SK-N-SH treated with all-trans-retinoic acid at 6 μM for 48 hours (cell line): ENCODE measurements around the gene STK4.

Experiments
- ATAC-seq: fragments of 200-7000 bp; cut with Tn5 transposase; 3 replicates; pipeline ENCODE4 v1.9.1; 2020; ENCODE audit warnings: mild to moderate bottlenecking, moderate library complexity
- BACH2 ChIP-seq: fragments of 250-450 bp; sonication (Bioruptor Pico); IDR thresholded peaks from 2 replicates; pipeline ENCODE4 v1.9.0; 2021; ENCODE audit warnings: mild to moderate bottlenecking, borderline replicate concordance
- CREB5 ChIP-seq: fragments of 250-450 bp; sonication (Bioruptor Pico); IDR thresholded peaks from 2 replicates; pipeline ENCODE4 v1.5.1; 2020; ENCODE audit warnings: low read depth, mild to moderate bottlenecking, moderate library complexity
- CSDC2 ChIP-seq: fragments of 250-450 bp; sonication (Bioruptor Pico); IDR thresholded peaks from 2 replicates; pipeline ENCODE4 v1.5.0; 2020; ENCODE audit warnings: mild to moderate bottlenecking, moderate library complexity
- CSRNP3 ChIP-seq: fragments of 250-450 bp; sonication (Bioruptor Pico); IDR thresholded peaks from 2 replicates; pipeline ENCODE4 v1.5.1; 2021; ENCODE audit warnings: mild to moderate bottlenecking, moderate library complexity
- ESRRG ChIP-seq: fragments of 250-450 bp; sonication (Bioruptor Pico); IDR thresholded peaks from 2 replicates; pipeline ENCODE4 v1.6.1; 2021; ENCODE audit warnings: mild to moderate bottlenecking
- GLIS3 ChIP-seq: fragments of 250-450 bp; sonication (Bioruptor Pico); IDR thresholded peaks from 2 replicates; pipeline ENCODE4 v1.5.0; 2020; ENCODE audit warnings: mild to moderate bottlenecking, moderate library complexity
- ISL1 ChIP-seq: fragments of 250-450 bp; sonication (Bioruptor Pico); IDR thresholded peaks from 2 replicates; pipeline ENCODE4 v2.1.2; 2022; ENCODE audit warnings: mild to moderate bottlenecking, moderate library complexity
- OSR1 ChIP-seq: fragments of 250-450 bp; sonication (Bioruptor Pico); IDR thresholded peaks from 2 replicates; pipeline ENCODE4 v1.8.0; 2022; ENCODE audit warnings: moderate library complexity, mild to moderate bottlenecking, inconsistent platforms
- PATZ1 ChIP-seq: fragments of 250-450 bp; sonication (Bioruptor Pico); IDR thresholded peaks from 2 replicates; pipeline ENCODE4 v1.8.0; 2020; ENCODE audit warnings: mild to moderate bottlenecking, moderate library complexity, borderline replicate concordance
- PPARA ChIP-seq: fragments of 250-450 bp; sonication (Bioruptor Pico); IDR thresholded peaks from 2 replicates; pipeline ENCODE4 v1.5.0; 2020; ENCODE audit warnings: mild to moderate bottlenecking, borderline replicate concordance
- RARB ChIP-seq: fragments of 250-450 bp; sonication (Bioruptor Pico); IDR thresholded peaks from 2 replicates; pipeline ENCODE4 v1.8.0; 2021; ENCODE audit warnings: mild to moderate bottlenecking, moderate library complexity
- SNAI2 ChIP-seq: fragments of 250-450 bp; sonication (Bioruptor Pico); IDR thresholded peaks from 2 replicates; pipeline ENCODE4 v1.5.0; 2020; ENCODE audit warnings: mild to moderate bottlenecking, moderate library complexity
- TCF4 ChIP-seq: fragments of 250-450 bp; sonication (Bioruptor Pico); IDR thresholded peaks from 2 replicates; pipeline ENCODE4 v1.8.0; 2021; ENCODE audit warnings: mild to moderate bottlenecking, moderate library complexity, borderline replicate concordance
- TOX ChIP-seq: fragments of 250-450 bp; sonication (Bioruptor Pico); IDR thresholded peaks from 2 replicates; pipeline ENCODE4 v1.8.0; 2021; ENCODE audit warnings: mild to moderate bottlenecking, moderate library complexity, borderline replicate concordance
- TSHZ2 ChIP-seq: fragments of 250-450 bp; sonication (Bioruptor Pico); IDR thresholded peaks from 2 replicates; pipeline ENCODE4 v1.5.0; 2020; ENCODE audit warnings: mild to moderate bottlenecking, moderate library complexity
- ZFP3 ChIP-seq: fragments of 250-450 bp; sonication (Bioruptor Pico); IDR thresholded peaks from 2 replicates; pipeline ENCODE4 v1.5.0; 2020; ENCODE audit warnings: mild to moderate bottlenecking, moderate library complexity
- ZNF565 ChIP-seq: fragments of 450-650 bp; formaldehyde crosslinking; conservative IDR thresholded peaks from 2 replicates; pipeline ENCODE4 v1.5.0; 2020; ENCODE audit warnings: low read depth, mild to moderate bottlenecking, moderate library complexity
- ZNF70 ChIP-seq: fragments of 450-650 bp; formaldehyde crosslinking; IDR thresholded peaks from 2 replicates; pipeline ENCODE4 v1.5.0; 2020; ENCODE audit warnings: mild to moderate bottlenecking, moderate library complexity
- ZNF8 ChIP-seq: fragments of 450-650 bp; formaldehyde crosslinking; IDR thresholded peaks from 2 replicates; pipeline ENCODE4 v1.5.0; 2020; ENCODE audit warnings: mild to moderate bottlenecking, moderate library complexity

The STK4 gene

GRCh38 chr20:45014671-45015415 lies 48.5 kb downstream of the STK4 start (continued):
- TF ChIP-seq OSR1 (CRISPR knock-in tag): no peak
- TF ChIP-seq TSHZ2 (CRISPR knock-in tag): no peak
- no peak for TF ChIP-seq TOX (CRISPR knock-in tag)
- 0 out of 2 replicates have a peak, but pooled peaks have one; percentile 21 for TF ChIP-seq ZFP3 (CRISPR knock-in tag)
- TF ChIP-seq PPARA (CRISPR knock-in tag): no peak
- TF ChIP-seq CREB5: peak; percentile 79
- TF ChIP-seq GLIS3 (CRISPR knock-in tag): no peak
- TF ChIP-seq SNAI2 (CRISPR knock-in tag): no peak
- TF ChIP-seq BACH2 (CRISPR knock-in tag): no peak
- TF ChIP-seq PATZ1 (CRISPR knock-in tag): peak; percentile 91

DNA sequence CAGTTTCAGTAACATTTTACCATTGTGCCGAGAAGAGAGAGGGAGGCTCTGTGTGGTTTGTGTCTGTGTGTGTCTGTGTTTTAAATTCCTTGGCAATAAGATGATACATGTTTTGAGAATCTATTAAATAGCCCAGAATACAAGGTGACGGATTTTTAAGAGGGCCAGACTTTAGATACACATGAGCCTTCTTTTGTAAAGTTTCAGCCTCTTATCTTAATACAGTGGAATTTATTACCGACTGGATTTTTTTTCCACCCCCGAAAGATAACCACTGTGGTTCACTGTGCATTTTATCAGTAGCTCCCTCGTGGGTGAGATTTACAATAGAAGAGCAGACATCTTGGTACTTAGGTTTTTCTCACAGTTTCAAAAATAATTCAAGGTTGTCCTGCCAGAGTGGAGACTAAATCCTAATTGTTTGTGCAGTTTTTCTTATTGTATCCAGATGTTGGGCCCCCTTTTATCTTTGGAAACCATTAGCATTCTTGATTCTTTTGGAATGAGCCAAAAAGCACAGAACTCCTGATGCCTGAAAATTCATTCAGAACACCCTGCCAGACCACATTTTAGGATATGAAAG lies 49.9 kb downstream of the STK4 start:
- TF ChIP-seq PATZ1 (CRISPR knock-in tag): peak; percentile 28; the same call in 1 of the 2 replicates
- TF ChIP-seq TCF4 (CRISPR knock-in tag): peak; percentile 32; the same call in 1 of the 2 replicates
- peak; percentile 34; the same call in 1 of the 2 replicates for TF ChIP-seq CREB5
- no peak for TF ChIP-seq ESRRG
- TF ChIP-seq ISL1 (CRISPR knock-in tag): peak; percentile 86
- ATAC-seq: peak; percentile 27

GRCh38 chr20:45017281-45017680 lies 51.0 kb downstream of the STK4 start:
- no peak for ATAC-seq
- TF ChIP-seq PPARA (CRISPR knock-in tag): no peak
- TF ChIP-seq CSDC2 (CRISPR knock-in tag): no peak
- no peak for TF ChIP-seq OSR1 (CRISPR knock-in tag)
- TF ChIP-seq BACH2 (CRISPR knock-in tag): no peak
- no peak for TF ChIP-seq CREB5
- no peak for TF ChIP-seq RARB (CRISPR knock-in tag)
- TF ChIP-seq ZFP3 (CRISPR knock-in tag): no peak
- no peak for TF ChIP-seq SNAI2 (CRISPR knock-in tag)
- no peak for TF ChIP-seq TSHZ2 (CRISPR knock-in tag)
- no peak for TF ChIP-seq ZNF8 (CRISPR knock-in tag)
- TF ChIP-seq GLIS3 (CRISPR knock-in tag): no peak
- no peak for TF ChIP-seq ZNF565 (CRISPR knock-in tag)
- TF ChIP-seq CSRNP3: no peak
- TF ChIP-seq ZNF70 (CRISPR knock-in tag): no peak
- TF ChIP-seq TOX (CRISPR knock-in tag): no peak
- TF ChIP-seq ISL1 (CRISPR knock-in tag): no peak
